HG03045 (cell line): Measurements from ENCODE around the gene B4GALT5.
"Not testable (repeated sequence)": the region's sequence is repeated elsewhere in the genome, so short reads cannot be mapped to it uniquely, and the experiment has no call there.

Source experiments
- ATAC-seq: cut with Tn5 transposase; IDR thresholded peaks from one replicate; pipeline ENCODE4 v1.9.1; 2021; ENCODE audit warnings: mild to moderate bottlenecking, moderate library complexity; ENCODE audit not compliant: unreplicated experiment

B4GALT5 gene

DNA sequence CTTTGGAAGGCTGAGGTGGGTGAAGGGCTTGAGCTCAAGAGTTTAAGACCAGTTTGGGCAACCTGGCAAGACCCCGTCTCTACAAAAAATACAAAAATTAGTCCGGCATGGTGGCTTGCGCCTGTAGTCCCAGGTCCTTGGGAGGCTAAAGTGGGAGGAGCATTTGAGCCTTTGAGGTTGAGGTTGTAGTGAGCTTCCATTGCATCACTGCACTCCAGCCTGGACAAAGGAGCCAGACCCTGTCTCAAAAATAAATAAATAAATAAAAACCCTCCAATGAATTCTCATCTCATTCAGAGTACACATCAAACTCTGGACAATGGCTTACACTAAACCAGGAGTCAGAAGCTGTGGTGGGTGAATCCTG is 31.8 kb downstream of the B4GALT5 start:
- ATAC-seq: no peak

DNA sequence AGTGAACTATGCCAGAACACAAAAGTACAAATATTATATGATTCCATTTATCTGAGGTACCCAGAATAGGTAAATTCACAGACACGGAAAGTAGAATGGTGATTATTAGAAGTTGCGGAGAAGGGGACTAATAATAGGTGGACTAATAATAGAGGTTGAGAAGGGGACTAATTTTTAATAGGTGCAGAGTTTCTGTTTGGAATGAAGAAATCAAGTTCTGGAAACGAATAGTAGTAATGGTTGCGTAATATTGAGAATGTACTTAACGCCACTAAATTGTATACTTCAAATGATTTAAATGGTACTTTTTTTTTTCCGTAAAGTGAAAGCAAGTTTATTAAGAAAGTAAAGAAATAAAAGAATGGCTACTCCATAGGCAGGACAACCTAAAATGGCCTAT is 33.2 kb downstream of the B4GALT5 start:
- no peak for ATAC-seq

DNA sequence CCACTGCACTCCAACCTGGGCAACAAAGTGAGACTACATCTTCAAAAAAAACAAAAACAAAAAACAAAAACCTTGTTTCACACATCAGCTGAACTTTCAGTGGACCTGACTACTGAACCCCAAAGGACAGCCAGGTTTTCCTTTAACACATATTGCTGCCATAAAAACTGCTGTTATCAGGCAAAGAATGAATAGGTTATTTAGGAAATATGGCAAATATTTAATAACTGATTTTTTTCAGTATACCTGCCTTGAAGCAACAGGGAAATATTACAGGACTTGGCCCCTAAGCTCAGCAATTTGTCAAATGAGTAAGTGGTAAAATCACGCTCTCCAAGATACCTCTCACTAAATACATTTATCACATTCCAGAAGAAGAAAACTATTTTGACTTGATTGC is 34.0 kb downstream of the B4GALT5 start:
- no peak for ATAC-seq

DNA sequence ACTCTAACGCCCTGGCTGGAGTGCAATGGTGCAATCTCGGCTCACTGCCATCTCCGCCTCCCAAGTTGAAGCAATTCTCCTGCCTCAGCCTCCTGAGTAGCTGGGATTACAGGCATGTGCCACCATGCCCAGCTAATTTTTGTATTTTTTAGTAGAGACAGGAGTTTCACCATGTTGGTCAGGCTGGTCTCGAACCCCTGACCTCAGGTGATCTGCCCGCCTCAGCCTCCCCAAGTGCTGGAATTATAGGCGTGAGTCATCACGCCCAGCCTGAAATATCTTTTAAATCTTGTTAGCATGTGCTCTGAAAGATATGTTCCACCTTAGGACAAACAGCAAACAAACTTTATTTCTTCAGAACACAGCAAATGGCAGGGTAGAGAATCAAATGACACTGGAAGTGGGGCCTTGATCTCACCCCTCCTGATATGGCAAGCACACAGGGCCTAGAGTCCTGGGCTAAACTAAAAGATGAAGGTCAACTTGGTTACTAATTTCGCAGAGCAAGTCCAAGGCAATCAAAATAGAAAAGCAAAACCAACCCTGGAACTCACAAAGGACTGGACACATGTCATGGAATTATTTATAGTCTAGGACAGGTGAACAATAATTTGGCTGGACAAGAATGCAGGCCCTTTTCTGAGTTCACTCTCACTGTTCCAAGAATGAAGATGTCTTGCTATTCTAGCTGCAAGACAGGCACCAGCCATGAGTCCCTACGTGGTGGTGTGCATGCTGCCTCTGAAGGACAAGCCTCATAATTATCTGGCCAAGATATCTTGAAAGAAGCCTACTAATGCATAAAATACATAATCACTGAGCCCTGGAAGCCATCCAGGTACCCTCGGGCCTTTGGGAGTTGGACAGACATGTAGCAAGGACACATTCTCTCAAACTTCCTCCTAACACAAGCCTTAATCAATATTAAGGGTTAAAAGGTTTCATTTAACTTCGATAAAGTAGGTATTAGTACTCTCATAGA is 35.6 kb downstream of the B4GALT5 start:
- ATAC-seq: no peak

DNA sequence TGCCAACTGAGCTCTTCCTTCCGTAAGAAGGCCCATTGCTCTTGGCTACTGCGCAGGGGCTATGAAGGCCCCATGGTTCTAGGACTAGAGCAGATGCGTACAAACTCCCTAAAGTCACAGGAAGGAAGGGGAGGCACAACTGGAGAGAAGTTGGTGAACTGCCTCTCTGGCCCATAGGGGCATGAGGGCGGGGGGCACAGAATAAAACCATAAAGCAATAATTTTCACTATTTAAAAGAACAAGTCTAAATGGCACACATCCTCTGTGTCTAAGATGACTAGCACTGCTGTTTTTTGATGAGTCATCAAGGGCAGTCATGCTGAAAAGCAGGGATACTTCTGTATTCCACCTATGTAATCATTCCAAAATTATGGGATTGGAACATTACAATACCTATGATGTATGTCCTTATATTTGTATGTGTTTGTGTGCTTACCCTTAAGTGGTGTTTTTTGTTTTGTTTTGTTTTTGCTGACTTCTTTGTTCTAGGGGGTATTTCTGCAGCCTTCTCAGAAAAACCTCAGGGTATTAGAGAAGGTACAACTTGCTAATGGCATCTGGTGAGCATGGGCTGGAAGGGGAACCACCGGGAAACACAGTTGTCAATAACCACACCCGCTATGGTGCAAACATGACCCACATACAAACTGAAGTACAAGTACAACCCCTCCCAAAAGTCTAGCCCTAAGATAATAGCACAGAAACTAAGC is 36.9 kb downstream of the B4GALT5 start:
- ATAC-seq: peak; percentile 57

DNA sequence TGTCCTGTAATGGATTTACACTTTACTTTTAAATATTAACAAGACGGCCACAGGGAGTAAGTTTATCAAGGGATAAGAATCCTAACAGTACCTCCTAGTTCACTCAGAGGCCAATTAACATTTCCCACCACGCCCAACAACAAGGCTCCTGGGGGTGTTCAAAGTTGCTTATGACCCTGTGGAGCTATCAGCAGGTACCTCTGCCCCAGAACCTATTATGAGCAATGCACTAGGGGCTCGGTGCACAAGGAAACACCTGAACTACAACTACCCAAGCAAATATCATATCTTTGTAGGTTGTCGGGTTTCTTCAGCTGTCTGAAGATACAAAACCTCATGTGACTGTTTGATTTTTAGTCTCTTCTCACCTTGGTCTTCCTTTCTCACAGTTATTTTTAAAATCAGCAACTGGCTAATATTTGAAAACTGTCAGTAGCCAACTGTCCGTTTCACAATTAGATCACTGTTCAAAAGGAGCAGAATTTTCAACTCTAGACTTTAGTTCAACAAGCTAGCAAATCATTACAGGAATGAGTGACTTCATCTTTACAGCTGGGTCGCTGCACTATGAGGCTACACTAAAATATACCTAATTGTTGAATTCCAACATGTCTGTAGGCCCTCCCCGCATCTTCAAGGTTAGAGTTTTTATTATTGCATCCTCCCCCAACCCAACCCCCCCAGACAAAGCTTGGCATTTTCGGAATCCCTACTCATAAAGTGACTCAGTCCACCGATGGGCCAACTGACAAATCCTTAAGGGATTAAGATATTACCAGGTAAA is 38.1 kb downstream of the B4GALT5 start:
- ATAC-seq: no peak

DNA sequence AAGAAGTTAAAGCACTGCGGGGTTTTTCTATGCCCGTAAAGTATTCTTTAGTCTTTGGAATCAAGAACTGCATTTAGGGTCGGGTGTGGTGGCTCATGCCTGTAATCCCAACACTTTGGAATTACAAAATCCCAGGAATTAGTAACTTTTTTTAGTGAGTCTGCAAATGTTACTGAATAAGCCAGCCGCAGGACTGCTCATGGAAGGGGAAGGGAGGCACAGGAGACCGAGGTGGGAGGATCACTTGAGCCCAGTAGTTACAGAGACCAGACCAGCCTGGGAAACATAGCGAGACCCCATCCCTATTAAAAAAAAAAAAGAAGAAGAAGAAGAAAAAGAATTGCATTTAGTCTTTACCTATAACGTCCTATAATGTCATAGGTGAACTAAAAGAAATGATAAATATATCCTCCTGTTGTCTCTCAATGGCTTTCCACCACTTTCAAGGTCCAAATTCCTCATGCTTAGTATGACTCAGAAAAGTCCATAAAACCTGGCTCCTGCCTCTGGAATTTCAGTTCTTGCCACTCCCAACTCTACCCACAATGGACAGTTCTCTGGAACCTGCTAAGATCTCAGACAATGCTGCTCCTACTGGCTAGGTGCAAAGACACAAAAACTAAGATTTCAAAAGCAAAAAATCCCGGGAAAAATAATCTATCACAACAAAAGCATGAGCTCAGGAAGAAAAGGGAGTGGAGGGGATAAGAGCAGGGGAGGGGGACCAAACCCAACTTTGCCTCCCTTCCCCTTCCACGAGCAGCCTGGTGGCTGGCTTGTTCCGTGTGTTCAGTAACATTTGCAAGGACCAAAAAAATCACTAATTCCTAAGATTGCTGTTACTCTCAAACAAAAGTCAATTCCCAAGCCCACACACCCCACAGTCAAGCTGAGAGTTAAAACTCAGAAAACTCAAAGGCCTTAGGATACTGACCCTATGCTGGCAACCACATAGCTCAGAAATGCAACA is 39.0 kb downstream of the B4GALT5 start:
- no peak for ATAC-seq

DNA sequence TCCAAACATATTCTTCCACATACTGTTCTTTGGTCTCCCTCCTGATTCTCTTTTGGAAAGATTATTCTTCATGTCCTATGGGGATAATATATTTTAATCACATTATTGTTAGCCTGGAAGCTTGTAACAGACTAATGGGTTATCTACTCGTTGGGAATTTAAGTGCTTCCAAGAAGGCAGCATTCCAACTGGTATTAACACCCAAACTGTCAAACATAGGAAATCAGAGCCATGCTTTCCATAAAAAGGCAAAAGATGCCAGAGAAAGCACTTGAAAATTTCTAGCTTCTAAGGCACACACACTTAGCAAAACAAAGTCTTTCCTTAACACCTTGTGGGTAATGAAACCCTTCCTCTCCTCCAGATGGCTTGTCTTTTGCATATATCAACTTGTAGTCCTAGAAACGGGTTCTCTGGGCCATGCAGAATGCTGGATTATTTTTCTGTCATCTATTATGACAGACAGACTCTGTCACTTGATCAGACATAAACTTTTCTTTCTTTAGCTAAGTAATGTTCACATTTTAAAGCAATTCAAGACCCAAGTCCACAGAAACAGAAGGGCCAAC is 41.5 kb downstream of the B4GALT5 start:
- ATAC-seq: no peak

DNA sequence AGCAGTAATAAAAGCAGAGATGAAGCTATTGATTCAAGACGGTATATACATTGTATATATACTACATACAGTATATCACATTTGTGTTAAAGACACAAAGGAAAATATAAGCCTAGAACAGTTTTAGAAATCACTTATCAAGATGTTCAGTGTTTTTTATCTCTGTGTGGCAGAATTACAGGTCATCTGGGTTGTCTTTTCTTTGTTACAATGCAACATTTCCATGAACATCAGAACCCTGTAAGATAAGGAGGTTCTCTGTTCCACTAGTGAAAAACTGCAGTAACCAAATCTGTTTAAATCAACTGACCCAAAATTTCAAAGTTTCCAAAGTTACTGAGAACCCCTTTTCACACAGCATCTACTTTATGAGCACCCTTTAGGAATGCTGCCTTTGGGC is 42.2 kb downstream of the B4GALT5 start:
- no peak for ATAC-seq

DNA sequence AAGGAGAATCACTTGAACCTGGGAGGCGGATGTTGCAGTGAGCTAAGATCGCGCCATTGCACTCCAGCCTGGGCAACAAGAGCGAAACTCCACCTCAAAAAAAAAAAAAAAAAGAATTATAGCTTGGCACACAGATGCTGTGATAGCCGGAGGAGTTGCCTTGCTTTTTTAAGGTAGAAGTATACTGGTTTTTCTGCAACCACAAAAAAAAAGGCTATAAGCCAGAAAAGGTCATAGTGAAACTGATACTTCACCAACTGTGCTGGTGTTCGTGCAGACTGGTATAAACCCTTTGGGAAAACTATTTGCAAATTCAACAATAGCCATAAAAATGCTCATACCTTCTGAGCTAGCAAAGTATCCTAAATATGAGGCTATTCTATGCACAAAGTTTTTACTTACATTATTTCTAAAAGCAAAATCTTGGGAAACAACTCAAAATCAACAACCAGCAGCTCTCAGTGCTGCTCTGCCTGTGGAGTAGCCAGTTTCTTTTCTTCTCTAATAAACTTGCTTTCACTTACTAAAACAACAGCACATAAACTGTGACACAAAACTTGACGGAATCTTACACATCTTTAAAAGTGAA is 44.0 kb downstream of the B4GALT5 start:
- peak; percentile 64 for ATAC-seq

DNA sequence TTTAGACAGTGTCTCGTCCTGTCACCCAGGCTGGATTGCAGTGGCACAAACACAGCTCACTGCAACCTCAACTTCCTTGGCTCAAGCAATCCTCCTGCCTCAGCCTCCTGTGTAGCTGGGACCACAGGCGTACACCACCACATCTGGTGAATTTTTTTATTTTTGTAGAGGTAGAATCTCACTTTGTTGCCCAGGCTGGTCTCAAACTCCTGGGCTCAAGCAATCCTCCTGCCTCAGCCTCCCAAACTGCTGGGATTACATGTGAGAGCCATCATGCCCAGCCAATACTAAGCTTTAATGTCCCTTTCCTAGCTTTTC is 44.8 kb downstream of the B4GALT5 start:
- ATAC-seq: not testable (repeated sequence)

DNA sequence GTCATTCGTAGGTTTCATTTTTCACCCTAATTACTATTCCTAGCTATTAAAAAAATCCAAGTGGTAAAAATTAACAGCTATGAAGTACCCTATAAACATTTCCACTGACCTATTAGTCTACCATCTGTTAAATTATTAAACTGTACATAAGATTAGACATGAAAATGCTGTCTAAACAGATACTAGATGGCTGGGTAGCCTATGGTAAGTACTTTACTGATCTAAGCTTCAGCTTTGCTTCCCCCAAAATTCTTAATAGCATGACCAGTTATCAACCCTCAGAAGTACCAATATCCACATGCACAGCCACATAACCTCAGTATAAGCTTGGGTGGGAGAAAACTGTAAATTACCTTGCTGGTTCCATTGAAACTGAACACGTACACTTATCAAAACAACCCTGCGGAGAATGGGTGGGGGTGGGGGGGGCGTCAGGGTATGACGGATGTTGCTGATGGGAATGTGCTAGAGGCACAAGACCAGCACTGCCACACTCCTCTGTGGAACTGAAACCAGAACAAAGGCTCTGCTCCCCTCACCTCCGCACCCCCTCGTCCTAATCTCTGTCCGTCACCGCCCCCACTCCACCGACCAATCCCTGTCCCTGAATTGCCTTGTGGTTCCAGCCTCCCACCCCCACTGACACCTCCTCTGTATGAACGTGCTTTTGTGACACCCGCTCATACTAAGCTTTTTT is 45.3 kb downstream of the B4GALT5 start:
- peak; percentile 77 for ATAC-seq

DNA sequence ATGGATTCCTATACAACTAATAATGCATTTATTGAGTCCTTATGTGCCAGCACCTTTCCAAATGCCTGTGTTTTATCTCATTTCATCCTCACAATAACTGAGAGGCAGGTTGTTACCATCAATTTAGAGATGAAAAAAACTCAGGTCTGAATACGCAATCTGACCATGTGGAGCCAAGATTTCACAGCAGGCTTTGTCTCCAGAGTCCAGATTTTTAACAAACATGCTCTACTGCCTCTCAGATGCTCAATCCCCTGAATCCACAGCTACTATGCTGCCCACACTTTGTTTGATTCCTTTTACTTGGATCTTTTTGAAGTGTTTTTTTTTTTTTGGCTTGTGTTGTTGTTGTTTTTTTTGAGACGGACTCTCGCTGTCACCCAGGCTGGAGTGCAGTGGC is 46.8 kb downstream of the B4GALT5 start:
- no peak for ATAC-seq

DNA sequence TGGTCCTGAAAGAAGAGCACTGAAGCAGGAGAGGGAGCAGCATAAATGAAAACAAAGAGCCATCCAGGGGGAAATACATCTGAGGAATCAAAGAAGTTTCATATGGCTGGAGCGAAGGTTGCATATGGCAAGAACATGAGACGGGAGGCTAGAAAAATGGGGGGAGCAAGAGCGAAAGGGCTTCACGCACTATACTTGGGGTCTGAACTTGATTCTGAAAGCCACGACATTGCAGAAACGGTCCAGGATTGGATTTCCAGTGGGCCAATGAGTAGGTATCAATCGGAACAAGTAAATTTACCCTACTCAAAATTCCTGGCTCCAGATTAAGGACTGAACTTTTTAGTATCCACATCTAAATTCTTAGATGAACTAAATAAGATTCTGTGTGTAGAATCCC is 47.9 kb downstream of the B4GALT5 start:
- ATAC-seq: no peak

DNA sequence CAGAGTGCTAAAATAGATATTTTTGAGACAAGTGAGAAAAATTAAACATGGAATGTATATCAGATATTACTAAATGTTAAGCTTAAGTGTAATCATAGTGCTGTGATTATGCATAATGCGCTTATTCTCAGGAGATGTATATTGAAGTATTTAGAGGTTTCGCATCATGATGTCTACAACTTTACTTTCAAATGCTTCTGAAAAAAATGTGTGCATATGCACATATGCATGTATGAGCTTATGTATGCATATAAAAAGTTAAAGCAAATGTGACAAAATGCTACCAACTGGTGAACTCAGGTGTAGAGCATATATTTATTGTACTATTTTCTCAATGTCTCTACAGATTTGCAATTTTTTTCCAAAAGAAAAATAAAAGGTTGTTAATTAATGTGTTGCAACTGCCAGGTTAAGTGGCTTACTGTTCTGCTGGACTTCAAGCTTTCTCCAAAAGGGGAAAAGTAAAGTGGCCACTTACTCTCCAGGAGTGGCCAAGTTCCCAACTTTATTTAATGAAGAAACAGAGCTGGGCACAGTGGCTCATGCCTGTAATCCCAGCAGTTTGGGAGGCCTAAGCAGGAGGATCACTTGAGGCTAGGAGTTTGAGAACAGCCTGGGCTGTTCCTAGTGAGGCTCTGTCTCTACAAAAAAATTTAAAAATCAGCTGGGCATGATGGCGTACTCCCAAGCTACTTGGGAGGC is 48.9 kb downstream of the B4GALT5 start:
- ATAC-seq: no peak

DNA sequence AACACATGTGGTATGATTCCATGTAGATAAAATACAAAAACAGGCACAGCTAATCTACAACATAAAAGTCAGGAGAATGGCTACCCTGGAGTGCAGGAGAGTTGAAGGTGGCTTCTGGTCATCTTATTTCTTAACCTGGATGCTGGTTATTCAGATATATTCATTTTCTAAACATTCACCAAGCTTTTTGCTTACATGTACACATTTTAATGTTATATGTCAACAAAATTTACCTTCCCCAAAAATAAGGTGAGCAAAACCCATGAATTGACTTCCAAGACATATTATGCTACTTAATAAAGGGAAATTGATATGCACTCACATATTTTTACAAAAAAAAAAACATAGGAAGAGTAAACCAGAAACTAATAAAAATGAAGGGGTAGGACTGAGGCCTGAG is 50.6 kb downstream of the B4GALT5 start:
- no peak for ATAC-seq

DNA sequence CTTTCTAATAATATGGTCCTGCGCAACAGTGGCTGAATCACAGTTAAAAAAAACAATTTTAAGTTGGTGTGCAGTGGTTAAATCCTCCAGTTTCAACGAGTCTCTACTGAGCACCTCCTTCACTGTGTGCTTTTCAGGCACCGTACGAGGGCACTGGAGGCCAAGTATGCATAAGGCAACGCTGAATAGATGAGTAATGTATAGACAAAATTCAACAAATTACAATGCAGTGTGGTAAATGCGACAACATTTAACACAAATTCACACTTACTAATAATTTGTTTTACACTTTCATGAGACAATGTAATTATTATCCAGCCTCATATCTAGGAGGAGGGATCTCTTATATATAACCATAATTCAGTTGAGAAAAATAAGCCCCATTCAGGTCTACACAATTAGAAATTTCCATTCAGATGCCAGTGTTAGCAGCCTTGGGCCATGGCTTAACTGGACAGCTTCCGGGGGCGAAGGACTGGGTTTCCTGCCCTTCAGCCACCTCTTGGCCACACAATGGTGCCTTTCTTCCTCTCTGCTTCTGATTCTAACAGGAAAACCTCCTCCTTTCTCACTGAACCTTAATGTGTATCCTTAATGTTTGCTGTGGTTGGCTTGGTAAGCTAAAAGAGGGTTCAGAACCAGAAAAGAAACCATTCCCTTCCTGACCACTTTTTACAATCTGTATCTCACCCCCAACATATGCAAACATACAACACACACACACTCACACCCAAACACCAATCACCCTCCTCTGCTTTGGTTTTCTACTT is 51.9 kb downstream of the B4GALT5 start:
- ATAC-seq: no peak

DNA sequence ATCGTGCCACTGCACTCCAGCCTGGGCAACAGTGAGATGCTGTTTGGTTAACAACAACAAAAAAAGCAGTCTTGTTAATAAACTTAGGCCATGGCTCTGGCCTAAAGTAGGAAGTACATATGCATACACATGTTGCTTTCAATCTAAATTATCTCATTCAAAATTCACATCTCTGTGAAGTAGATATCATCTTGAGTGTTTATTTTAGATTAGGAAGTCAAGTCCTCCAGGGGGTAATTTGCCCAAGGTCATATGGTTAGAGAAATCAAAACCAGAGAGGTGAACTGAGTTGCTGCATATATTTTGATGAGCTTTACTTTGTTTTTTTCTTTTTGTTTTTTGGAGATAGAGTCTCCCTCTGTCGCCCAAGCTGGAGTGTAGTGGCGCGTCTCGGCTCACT is 52.8 kb downstream of the B4GALT5 start:
- ATAC-seq: no peak
